GM18868 (cell line): ENCODE results near the gene DPYD.

Experiments used
- ATAC-seq: cut with Tn5 transposase; IDR thresholded peaks from one replicate; pipeline ENCODE4 v1.9.1; 2021; ENCODE audit warnings: mild to moderate bottlenecking, moderate library complexity; ENCODE audit not compliant: unreplicated experiment

DPYD gene

GRCh38 chr1:97726386-97726785 lies 194.4 kb downstream of the DPYD start:
- no peak for ATAC-seq

DNA sequence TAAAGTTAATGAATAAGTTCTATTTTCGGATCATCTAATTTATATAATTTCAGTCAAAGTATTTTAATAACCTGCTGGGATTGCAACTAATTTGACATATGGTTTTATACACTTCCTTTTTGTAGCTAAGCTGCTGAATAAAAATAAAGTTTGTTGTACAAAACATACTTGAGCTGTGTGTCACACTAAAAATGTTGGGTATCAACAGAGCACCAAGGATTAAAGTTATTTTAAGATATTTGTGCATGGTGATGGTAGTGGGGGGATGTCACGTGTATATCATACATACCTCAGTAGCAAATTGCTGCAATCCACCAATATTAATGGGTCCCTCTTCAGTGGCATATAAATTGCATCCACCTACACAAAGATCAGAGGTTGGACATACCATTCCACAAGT lies 199.6 kb downstream of the DPYD start:
- ATAC-seq, result no peak

DNA sequence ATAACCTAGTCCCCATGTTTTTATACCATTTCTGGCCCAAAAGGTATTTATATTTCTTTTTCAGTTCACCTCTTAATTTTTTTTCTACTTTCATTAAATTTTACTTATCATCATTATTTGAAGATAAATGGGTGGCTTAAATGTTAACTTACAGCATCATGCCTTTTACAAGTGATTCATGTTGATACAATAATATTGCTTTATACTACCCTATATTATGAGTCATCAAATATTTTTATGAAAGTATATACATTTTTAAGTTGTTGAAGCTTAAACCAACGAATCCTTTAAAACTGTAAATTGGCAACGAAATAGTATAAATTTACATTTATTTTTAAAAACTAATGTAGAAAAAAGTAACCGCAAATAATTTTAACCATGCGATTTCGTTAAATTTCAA lies 207.9 kb downstream of the DPYD start:
- ATAC-seq, result no peak

DNA sequence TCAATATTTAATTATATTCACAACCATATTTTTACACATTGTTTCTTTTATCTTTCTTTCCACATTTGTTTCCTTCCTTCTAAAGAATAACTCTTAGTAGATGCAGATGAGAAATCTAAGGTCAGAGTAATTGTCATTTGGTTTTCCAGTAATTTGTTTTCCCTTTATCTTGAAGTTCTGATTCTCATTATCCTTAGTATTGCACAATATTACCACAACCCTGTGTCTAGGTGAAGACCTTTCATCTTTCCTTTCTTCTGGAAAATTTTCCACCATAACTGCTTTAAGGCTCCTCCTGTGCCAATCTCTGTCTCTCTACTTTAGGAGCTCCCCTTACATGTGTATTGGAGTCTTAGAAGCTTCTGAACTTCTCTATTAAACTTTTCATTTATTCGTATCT lies 209.0 kb downstream of the DPYD start:
- ATAC-seq, result no peak

- ATAC-seq, result no peak
Observed at GRCh38 chr1:97693601-97694000, 227.2 kb downstream of the DPYD start.

DNA sequence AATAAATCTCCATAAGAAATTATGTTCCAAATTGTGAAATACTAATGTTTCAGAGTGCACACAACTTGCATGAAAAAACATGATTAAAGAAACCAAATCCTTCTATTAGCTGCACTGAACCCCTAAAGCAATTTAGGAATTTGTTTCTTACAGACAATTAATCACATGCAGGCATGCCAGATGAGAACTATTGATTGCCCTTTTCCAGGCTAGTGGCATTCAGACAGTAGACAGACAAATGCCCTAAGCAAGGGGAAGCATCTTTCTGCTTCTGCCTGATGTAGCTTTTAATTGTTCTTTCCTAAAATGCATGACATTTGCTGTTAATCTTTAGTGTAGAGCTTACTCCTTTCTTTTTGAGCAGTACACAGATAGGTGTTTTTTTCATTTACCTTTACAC lies 229.5 kb downstream of the DPYD start:
- no peak for ATAC-seq

DNA sequence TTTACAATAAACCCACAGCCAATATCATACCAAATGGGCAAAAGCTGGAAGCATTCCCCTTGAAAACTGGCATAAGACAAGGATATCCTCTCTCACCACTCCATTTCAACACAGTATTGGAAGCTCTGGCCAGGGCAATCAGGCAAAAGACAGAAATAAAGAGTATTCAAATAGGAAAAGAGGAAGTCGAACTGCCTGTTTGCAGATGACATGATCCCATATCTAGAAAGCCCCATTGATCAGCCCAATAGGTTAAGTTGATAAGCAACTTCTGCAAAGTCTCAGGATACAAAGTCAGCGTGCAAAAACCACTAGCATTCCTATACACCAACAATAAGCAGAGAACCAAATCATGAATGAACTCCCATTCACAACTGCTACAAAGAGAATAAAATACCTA lies 235.5 kb downstream of the DPYD start:
- no peak for ATAC-seq

DNA sequence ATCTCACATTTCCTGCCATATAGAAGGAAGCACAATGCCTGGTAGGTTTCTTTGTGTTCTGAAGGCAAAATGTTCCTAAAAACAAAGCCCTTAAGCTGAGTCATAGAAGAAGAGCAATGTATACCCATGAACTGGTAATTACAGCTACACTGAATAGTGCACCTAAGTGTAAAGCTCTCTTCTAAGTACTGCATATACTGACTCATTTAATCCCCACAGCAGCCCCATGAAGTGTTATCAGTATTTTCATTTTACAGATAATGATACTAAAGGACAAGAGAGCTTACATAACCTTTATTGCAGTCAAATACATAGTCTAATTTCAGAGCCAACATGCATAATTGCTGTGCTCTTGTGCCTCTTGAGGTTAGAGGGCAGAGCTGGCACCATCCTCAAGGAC lies 239.9 kb downstream of the DPYD start:
- ATAC-seq, result no peak

- no peak for ATAC-seq
Observed at GRCh38 chr1:97680470-97680869, 240.4 kb downstream of the DPYD start.

GRCh38 chr1:97677702-97678101 lies 243.1 kb downstream of the DPYD start:
- no peak for ATAC-seq

DNA sequence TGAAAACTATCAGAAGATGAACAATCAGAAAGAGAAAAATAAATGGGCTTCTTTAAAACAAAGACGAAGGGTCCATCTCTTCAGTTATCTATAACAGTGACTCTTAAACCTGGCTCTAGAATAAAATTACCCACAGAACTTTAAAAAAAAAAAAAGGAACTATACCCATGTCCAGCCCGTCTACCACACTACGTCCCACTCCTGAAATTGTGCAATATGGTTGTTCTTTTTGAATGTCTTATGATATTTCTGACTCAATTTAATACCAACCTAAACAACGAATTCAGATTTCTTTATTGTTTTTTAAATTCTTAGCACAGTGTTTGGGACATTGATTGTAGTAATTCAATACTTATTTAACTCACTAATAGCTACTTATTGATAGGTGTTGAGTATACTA lies 246.3 kb downstream of the DPYD start:
- no peak for ATAC-seq

- ATAC-seq, result no peak
Observed at GRCh38 chr1:97668945-97669344, 251.9 kb downstream of the DPYD start.

- no peak for ATAC-seq
Observed at GRCh38 chr1:97660431-97661105, 260.3 kb downstream of the DPYD start.

DNA sequence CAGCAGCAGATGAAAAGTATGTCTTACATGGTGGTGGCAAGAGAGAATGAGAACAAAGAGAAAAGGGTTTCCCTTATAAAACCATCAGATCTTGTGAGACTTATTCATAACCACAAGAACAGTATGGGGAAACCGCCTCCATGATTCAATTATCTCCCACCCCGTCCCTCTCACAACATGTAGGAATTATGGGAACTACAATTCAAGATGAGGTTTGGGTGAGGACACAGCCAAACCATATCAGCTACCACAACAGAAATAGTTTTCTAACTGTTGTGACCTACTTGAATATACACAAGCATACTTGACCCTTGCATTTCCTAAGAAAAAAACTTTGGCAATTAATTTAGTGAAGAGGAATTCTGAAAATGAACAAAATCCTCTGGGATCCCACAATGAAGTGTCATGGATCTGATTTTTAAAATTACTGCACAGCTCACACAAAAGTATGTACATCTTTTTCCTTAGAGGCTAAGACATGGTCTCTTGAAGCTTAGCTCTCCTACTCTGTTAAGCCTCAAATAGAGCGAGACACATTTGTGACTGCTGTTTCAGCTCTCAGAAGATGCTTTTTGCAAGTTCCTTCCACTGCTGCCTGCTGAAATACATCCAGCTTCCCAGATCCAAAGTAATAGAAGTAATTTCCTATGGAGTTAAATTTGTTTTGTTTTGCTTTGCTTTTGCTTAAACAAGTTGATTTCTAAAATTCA lies 265.8 kb downstream of the DPYD start:
- ATAC-seq, result no peak

GRCh38 chr1:97651250-97651649 lies 269.6 kb downstream of the DPYD start:
- no peak for ATAC-seq

DNA sequence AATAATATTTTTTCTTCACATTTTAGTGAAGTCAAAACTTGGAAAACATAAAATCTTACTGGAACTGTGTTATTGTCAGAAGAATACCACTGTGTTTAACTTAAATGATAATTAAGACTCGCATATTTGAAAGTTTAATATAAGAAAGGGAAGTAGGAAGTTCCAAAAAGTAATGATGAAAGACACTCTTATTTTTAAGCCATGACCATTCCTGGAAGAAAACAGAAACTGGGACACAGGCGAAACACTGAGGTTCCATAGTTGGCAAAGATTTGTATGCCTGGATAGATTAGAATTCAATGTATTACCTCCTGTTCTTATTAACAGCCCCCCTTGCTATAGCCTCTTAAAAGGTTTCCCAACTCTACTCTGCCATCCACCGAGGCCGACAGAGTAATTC lies 271.2 kb downstream of the DPYD start:
- no peak for ATAC-seq

DNA sequence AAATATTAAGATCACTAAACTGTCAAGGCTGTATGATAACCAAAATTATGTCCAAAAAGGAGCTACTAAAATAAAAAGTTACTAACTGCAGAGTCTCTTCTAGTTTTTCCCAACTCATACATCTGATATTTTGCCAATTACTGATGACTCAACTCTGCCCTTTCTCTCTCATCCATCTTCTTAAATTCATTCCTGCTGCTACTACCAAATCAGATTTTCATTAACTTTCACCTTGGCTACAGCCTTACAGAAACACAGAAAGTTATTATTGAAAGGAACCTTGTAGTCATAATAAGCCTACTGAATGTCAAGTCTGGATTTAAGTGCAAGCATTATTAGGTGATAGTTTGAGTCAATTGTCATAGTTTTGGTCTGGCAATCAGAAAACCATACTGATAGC lies 273.1 kb downstream of the DPYD start:
- ATAC-seq, result no peak

DNA sequence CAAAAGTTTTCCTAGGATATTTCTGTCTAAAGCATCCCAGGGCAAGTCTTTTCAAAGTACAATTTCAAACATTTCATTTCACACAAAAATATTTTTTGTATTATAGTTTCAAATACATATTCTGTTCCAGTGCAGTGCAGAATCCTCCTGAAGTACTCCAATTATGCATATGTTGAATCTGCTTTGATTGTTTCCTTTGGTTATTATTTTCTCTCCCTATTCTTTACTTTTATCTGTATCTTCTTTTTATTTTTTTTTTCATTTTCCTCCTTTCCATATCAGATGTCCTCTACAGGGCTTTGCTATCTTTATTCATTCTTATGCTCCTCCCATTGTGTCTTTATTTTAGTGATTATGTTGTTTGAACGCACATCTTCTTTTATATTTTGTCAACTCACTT lies 274.8 kb downstream of the DPYD start:
- no peak for ATAC-seq

GRCh38 chr1:97640677-97641076 lies 280.2 kb downstream of the DPYD start:
- no peak for ATAC-seq

GRCh38 chr1:97636941-97637340 lies 283.9 kb downstream of the DPYD start:
- no peak for ATAC-seq

- ATAC-seq, result no peak
Observed at GRCh38 chr1:97634758-97635157, 286.1 kb downstream of the DPYD start.

DNA sequence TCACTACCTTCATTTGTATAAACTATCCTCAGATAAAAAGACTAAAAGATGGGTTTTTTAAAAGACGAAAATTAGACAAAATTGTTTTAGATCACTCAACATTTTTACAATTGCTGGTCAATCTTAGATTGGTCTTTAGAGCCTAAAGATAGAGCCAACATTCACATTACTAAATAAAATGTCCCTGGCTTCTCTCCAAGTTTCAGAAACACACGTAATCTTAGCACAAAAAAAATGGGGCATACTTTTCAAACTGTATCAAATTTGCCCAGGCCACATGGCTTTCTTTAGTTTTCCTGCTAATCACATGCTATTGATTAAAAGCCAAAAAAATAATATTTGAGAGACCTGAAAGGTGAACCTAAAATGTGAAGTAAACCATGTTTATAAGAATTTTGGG lies 288.1 kb downstream of the DPYD start:
- ATAC-seq, result no peak

GRCh38 chr1:97632075-97632474 lies 288.8 kb downstream of the DPYD start:
- no peak for ATAC-seq
